Measurements from ENCODE around the gene RNLS.
A peak's percentile ranks its signal among the peaks of the same experiment; 100 is the strongest.

The RNLS gene

DNA sequence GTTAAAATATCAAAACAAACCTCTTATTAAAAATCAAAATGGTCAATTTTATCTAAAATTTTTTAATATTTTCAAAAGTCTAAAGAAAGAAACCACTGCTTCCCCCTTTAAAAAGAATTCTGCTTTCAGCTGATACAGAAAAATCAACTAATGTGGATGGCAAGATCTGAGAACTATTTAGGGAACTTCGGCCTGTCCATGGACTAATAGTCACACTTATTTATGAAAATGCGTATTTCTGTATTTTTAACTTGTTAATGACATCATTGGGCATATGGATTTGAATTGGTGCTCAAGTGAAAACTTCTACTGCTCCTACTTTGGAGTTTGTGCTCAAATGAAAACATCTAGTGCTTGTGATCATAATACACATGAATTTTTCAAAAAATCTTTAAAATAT, 31.9 kb downstream of the RNLS start:
- DNase-seq, result no peak

DNA sequence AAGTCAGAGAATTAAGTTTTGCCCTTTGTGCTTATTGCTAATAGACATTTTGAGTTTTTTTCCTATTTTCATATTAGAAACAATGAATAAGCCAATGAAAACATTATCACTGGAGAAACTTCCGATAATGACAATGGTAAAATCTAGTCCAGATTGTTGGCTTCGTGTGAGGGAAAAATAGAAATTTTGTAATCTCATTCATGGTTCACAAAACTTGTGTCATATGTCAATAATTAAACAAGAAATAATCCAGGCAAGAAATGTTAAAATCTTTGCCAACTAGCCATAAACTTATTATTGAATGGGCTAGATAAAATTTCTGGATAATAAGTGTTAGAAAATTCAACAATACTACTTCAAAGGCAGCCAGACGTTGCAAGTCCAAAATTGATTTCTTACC, 36.6 kb downstream of the RNLS start:
- no peak for DNase-seq

DNA sequence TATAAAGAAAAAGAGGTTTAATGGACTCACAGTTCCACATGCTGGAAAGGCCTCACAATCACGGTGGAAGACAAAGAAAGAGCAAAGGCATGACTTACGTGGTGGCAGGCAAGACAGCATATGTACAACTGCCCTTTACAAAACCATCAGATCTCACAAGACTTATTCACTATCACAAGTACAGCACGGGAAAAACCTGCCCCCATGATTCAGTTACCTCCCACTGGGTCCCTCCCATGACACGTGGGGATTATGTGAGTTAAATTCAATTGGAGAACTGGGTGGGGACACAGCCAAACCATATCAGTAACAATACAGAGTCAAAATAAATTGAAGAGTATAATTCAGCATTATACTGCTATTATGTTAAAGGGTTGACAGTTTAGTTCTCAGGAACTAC, 37.8 kb downstream of the RNLS start:
- DNase-seq, result no peak

DNA sequence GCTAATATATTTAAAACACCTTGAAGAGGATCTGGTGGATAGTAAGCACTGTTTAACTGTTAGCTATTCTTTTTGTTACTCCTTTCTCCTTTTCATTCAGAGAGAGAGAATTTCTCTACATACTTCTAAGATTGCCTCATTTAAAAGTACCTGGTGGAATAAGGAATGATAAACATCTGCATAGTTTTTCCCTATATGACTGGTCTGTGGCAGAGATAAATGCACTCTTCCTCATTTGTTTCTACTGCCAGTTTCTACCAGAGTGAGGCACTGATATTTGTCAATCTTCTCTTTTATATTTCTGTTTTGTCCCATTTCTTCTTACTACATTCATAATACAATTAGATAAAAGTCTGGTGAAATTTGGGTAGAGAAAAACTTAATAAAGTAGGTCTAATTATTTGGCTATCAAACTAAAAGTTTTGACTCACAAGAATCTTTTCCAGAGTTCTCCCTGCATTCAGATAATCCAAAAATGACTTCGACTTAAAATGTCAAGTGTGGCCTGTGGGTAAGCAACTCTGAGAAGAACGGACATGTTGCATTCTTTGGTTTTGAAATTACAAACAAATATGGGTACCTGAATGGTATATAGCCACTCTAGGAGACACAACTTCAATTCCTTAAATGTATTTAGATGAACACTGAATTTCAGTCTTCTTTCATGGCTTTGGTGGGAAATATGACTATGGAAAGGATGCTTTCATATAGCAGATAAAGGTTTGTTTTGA, 38.8 kb downstream of the RNLS start:
- DNase-seq, result no peak

DNA sequence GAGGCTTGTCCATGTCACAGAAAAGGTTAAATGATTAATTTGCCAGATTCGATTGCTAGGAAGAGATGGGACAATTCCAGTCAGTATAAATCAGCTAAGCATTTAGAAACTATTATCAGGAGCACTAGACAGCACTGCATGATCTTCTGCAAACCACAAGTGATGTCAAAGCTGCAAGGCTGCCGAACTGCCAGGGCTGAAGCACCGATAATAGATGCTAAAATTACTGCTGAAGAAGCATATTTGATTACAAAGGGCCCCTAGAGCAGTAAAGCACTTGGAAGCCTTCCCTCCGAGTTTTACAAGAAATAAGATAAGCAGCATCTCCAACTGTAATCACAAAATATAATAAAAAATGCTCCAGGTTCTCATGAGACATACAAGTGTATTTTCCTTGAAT, 40.6 kb downstream of the RNLS start:
- DNase-seq, result no peak

DNA sequence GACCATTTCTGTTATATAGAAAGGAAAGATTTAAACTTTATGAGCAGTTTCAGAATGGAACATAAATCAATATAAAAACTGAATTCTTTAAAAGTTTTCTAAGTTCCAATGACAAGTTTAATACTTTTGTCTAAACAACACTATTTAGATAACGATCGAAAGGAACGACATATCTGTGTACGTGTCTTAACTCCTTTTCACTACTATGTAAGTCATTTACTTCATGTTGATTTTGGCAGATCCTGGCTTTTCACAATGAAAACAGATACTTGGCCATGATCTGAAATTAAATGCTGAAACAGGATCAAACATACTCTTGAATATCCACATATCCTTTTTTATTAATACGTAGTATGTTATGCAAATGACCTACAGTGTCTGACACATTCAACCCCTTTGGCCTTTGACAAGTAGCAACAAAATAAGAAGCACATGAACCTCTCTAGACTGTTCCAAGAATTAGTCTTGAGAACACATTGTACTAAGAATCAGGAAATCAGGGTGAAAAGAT, 41.9 kb downstream of the RNLS start:
- DNase-seq, result no peak

DNA sequence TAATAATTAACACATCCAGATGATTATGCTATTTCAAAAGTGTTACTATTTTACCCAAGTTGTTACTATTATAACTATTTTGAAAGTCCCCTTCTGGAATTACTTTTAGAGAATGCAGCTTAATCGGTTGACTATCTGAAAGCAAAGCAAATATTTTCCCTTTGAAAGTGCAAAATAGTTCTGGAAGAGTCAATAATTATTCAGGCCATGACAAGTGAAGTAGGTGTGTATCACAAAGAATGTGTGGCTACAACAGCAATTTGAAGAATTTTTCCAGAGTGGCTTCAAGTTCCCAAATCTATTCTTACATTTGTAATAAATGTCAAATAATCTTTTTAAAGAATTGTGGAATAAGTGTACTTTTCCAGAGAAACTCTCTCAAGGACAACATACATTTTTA, 42.8 kb downstream of the RNLS start:
- no peak for DNase-seq

DNA sequence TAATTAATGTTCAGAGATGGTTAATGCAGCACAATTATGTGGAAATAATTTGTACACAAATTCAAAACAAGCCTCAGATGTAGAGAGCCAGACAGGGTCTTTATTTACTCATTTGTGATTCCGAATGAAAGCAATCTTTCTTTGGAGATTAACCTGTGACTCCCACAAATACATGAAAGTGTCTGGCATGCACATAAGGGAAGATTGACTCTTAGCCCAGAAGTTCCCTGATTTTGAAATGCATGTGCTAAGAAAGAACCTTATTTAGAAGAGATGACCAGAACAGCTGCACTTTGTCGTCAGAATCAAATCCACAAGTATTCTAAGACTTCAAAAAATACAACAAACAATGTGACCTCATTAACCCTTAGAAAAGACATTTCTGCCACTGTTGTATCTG, 45.1 kb downstream of the RNLS start:
- DNase-seq, result no peak

DNA sequence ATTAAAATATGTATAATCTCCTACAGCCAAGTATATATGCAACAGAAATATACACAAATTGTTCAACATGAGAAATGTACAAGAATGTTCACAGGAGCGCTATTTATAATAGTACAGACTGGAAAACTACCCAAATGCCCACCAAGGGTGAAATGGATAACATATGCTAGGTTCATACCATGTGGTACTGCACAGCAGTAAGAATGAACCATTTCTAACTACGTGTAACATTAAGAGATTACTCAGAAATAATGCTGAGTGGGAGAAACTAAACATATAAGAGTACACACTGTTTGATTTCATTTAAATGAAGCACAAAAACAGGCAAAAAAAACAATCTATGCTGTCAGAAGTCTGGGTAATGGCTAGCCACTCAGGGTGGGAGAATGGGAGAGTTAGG, 45.8 kb downstream of the RNLS start:
- no peak for DNase-seq

DNA sequence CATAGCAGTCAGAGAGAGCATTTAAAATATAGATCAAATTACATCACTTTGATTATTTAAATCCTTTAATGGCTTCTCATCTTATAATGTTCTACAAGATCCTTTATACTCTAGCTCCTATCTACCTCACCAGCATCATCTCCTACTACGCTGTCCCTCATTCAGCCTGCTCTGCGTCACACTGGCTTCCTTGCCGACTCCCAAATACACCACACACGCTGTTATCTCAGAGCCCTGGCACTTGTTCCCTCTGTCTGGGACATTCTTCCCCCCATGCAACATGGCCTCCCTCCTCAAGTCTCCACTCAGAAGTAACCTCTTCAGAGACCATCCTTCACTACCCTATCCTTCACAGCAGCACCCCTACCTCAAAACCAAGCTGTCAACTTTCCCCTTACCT, 46.7 kb downstream of the RNLS start:
- DNase-seq, result no peak

DNA sequence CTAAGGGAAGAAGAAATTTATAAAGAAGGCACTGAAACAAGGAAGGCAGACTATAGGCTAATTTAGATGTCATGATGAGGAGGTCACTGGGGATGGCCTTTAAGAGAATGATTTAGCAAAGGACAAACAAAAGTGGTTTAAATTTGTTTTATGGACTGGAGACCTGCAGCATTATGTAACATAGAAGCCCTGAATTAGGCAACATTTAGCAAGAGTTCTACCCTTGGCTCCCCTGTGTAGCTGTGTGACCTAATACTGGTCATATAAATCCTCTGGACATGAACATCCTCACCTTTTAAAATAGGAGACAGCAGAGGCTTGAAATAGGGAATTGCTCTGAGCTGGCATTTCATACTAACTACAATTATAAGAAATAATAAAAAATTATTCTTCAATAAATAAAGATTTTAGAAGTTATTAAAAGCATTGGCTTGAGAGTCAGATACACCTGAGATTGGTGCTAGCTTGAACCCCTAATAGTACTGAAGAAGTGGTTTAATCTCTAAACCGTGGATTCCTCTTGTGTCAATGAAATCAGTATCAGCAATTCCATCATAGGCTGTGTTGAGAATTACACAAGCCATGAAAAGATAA, 48.9 kb downstream of the RNLS start:
- peak; percentile 5 for DNase-seq

DNA sequence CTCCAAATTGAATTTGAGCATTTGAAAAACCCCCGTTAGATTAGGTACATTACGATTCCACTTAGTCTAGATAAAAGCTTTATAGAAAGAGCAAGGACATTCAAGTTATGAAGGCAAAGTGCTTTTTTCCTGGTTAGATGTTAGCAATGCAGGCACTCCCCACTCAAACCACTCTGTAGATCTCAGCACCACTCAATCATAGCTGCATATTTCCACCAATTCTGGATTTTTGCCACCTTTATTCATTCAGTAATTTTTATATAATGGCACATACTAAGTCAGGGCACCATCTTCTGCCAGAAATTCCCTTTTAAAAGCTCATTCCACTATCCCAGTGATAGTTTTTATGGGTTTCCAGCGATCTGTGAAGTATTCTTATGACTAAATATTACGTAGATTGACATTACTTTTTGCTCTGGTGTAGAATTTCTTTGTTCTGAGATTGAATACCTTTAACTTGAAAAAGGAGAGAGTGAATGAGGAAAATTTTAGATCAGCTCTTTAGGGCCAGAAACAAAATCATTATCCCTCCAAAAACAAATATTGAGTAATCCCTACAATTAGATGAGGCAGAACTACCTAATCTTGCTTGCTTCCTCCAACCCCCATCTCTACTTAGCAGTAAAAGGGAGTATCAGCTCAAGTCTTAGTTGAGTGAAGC, 51.6 kb downstream of the RNLS start:
- peak; percentile 56 for DNase-seq

DNA sequence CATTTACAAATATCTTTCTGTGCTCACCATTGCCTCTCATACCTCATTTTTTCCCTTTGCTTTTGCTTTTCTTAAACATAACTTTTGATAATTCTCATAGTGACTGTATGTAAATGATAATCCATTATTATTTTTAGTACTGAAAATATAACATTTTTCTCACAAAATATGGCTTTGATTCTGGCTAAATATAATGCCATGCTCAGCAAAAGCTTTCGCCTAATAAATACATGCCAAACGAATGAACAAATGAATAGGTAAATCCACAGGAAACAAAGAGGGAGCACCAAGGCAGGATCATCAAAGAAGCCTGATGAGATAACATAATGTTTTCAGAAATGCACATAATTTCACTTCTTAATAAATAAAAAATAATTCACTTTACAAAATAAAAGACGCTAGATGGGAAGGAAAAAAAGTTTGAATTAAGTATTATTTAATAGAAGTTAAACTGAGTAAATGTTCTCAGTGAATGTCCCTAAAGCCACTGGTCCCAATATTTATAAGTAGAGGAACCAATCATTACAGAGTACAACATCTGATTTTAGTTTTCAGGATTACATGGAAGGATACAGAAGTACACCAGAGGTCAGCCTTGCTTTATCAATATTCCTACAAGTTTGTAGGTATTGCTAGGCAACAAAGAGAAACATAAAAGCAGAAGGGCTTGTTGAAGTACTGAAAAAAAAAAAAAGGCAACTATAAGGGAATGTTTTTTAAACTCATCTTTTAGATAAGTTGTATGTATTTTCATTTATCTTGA, 52.3 kb downstream of the RNLS start:
- DNase-seq, result no peak

DNA sequence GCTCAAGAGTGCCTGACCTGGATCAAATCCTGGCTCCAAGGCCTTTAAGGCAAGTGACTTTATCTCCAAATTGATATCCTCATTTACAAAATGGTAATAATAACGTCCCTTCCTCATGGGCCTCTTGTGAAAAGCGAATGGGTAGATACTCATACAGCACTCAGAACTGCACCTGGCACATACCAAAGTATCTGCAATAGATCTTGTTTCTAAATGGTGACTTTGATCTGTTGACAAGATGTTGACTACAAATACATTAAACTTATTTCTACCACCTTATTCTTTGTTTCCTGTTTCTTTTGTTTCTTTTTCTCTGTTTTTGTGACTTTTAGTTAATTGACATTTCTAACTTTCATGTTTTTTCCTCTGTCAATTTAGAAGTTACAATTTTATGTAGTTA, 53.0 kb downstream of the RNLS start:
- DNase-seq, result no peak

DNA sequence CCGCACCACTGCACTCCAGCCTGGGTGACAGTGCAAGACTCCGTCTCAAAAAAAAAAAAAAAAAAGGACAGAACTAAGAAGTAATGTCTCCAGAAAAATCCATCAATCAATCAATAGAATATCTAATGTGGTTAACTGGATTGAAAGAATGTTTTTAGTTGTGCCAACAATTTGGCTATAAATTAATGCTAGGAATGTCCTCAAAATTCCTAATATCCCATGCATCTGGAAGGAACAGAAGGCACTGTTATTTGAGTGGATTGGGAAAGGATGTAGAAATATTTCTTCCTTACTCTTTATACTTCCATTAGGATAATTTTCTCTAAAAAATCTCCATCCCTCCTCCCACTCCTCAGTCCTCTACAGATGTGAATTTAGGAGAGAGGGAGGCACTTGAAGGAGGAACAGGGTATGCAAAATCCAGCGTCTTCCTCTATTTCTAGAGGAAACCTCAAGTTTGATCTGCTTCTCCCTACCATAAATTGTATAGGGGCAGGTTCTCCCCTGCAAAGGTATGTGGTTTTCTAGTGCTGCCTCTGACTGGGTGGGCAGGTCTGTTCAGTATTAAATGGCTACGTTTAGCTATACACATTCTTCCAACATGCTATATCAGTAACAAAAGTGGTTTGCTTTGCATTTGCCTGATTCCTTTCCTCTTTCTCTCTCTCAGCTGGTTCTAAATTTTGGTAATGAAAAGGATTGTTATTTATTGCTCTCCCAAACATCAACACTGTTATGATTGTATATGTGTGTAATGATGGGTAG, 54.1 kb downstream of the RNLS start:
- no peak for DNase-seq

DNA sequence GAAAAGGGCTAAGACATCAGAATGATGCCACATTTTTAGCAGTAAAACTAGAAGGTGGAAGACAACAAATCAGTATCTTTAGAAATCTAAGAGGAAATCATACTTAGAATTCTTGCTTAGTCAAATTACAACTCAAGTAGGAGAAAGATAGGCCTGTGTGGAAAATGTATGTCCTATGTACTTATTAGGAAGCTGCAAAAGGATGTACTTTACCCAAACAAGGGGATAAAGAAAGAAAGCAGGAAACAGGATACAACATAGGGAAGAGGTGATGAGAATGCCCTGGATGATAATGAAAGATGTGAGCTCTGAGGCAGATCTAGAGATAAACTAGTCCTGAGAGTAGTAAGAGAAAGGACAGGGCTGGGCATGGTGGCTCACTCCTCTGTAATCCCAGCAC, 54.9 kb downstream of the RNLS start:
- DNase-seq, result no peak

DNA sequence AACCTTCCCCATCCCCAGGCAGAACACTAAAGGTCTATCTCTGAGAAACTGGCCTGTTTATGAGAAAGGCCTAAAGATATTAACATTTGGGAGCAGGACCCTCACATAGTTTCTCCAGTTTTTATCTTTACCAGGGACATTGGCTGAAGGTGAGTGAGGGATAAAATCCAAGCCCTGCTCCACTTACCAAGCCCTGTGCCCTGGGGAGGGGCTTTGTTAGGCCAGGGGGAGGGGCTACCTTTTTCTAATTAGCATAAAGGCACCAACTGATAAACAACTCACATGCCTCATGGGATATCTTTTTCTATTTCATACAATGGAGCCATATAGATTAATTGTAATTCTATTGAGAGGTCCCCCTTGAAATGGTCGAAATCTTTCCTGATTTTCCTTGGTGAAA, 55.9 kb downstream of the RNLS start:
- no peak for DNase-seq

DNA sequence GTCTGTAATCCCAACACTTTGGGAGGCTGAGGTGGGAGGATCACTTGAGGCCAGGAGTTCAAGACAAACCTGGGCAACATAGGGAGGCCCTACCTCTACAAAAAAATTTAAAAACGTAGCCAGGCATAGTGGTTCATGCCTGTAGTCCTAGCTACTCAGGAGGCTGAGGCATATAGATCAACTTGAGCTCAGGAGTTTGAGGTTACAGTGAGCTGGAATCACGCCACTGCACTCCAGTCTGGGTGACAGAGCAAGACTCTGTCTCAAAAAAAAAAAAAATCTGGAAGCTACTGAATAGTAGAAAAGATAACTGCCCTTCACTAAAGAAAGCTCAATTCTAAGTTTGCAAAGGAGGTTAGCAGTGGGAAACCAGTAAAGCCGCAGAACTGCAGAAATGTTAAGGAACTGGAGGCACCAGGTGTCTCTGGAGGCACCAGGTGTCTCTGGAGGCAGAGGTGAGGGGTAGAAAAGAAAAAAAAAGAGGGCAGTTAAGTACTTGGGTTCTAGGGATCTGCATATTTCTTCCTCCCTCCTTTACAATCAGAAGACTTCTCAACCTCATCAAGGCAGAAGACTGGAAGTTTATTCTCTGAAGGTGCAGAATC, 56.5 kb downstream of the RNLS start:
- no peak for DNase-seq

DNA sequence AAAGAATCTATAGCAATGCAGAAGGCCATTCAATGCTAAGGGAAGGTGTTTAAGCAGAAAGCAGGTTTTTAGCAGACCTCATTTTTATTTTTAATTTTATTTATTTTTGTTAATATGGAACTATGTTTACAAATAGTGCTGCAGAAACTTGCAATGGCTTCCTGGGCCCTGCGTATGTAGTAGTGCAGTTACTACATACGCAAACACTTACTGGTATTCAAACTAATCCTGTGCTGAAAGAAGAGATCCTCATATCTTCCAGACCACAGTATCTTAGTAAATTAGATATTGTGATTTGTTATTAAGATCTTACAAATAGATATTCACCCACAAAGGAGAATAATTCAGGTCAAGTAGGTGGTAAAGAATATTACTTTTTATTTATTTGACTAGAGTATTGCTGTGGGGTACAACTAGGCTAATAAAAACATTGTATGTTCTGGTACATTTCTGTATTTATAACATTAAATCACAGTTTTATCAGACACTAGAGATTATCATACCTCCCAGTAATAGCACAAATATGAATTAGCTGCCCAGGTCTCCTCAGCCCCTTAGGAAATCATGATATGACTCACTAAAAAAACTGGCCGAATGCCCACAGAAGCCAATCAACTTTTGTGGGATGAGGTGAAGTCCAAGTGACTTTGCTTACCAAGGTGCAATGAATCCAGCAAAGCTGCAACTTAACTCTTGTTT, 57.6 kb downstream of the RNLS start:
- peak; percentile 68 for DNase-seq

DNA sequence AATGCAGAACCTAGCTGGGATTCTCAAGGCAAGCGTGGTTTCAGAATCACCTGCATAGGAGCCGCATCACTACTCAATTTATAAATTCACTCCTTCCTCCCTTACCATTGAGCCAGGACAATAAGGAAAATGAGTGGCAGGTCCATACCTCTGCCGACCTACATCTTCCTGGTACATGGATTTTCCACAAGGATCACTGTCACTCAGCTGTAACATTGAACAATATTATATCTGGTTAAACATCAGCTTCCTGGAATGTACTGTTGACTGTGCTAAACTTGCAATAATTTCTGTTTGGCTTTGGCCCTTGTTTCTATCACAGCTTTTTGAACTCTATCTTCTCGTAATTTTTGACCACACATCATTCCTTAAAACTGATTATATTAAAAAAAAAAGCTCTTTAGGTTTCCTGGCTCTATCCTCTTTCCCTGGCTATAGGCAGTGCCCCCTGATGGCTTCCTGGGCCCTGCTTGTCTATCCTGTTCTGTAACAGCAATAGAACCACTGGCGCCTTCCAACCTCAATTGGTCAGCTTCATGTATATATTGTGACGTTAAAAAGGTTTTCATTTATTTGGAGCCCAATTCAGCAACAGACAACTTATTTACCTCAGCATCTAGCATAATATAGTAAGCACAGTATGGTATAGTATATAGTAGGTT, 59.2 kb downstream of the RNLS start:
- no peak for DNase-seq

DNA sequence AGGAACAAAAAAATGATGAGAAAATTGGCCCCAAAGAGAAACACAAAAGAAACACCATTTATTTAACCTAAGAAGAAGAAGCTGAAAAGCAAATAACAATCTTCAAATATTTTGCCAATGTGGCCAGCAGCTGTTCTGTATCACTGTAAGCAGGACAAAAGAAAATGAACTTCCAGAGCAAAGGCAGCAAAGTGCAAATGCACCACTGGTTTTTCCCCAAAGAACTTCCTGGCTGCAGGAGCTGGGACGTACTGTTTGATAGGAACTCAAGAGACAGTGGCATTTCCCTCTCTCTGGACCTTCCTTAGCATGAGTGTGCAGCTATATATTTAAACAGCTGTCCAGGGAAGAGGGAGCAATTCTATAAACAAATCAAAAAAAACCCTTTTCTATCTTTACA, 60.4 kb downstream of the RNLS start:
- DNase-seq, result peak; percentile 28
